VCaP (cell line): ENCODE data around the gene ZNF345.

Experiments
- H3K27ac ChIP-seq: fragments of 450-650 bp; 2 replicates; pipeline ENCODE4 v1.5.1; 2017
- CTCF ChIP-seq: fragments of 450-650 bp; conservative IDR thresholded peaks from 2 replicates; pipeline ENCODE4 v1.5.1; 2017; ENCODE audit warnings: mild to moderate bottlenecking, moderate library complexity

The ZNF345 gene

GRCh38 chr19:36837906-36838783 is 12.5 kb upstream of the ZNF345 start, which contains the start of gene ZNF790:
TSS of gene ZNF790 (minus strand) at chr19:36838387. CDS start at chr19:36825619, 12,768 bp downstream.
- H3K27ac ChIP-seq = peak within 1 kb of the TSS; percentile 92
- no peak for TF ChIP-seq CTCF

- peak overlapping the region; percentile 92 for H3K27ac ChIP-seq
- no peak for TF ChIP-seq CTCF
Observed at GRCh38 chr19:36838784-36839324, 11.8 kb upstream of the ZNF345 start.

GRCh38 chr19:36847968-36848367 is 2.7 kb upstream of the ZNF345 start:
- TF ChIP-seq CTCF = no peak
- no peak overlapping the region for H3K27ac ChIP-seq

- H3K27ac ChIP-seq = peak overlapping the region; percentile 81
Observed at GRCh38 chr19:36849701-36850558, 746 bp upstream of the ZNF345 start.

GRCh38 chr19:36851898-36852297 is 1.2 kb downstream of the ZNF345 start:
- no peak for TF ChIP-seq CTCF
- H3K27ac ChIP-seq = peak overlapping the region; percentile 81; the same call in 1 of the 2 replicates

More at GRCh38 chr19:36849701-36850558, 746 bp upstream of the ZNF345 start:
- TF ChIP-seq CTCF = no peak

GRCh38 chr19:36876993-36877938 is 26.6 kb downstream of the ZNF345 start:
- TF ChIP-seq CTCF = no peak
- no peak overlapping the region for H3K27ac ChIP-seq
